Activated CD4-positive, alpha-beta T cell treated with anti-CD3 and anti-CD28 coated beads, Interleukin-10, Interleukin-2, amounts not matched to agents 100 ng/mL and 50 ng/mL, durations not matched to agents 16 hours and 8 hours (primary cell): ENCODE data around the gene JAK1.

Experiments
- DNase-seq: peaks from one replicate; pipeline ENCODE4 v3.0.0-alpha.2; 2020

JAK1 gene

GRCh38 chr1:64887689-64888217 lies 78.6 kb downstream of the JAK1 start:
- no peak for DNase-seq

- no peak for DNase-seq
Observed at GRCh38 chr1:64886877-64887276, 79.5 kb downstream of the JAK1 start.

GRCh38 chr1:64885648-64886047 lies 80.7 kb downstream of the JAK1 start:
- DNase-seq = no peak

- DNase-seq = peak; percentile 20
Observed at GRCh38 chr1:64884261-64885040, 81.9 kb downstream of the JAK1 start.

- DNase-seq = no peak
Observed at GRCh38 chr1:64882574-64883255, 83.6 kb downstream of the JAK1 start.

GRCh38 chr1:64881281-64881680 lies 85.1 kb downstream of the JAK1 start:
- DNase-seq = peak; percentile 29

GRCh38 chr1:64880449-64880848 lies 85.9 kb downstream of the JAK1 start:
- DNase-seq = no peak

- DNase-seq = no peak
Observed at GRCh38 chr1:64878931-64879611, 87.3 kb downstream of the JAK1 start.

- DNase-seq = no peak
Observed at GRCh38 chr1:64878090-64878489, 88.3 kb downstream of the JAK1 start.

- DNase-seq = no peak
Observed at GRCh38 chr1:64877598-64877997, 88.8 kb downstream of the JAK1 start.

- DNase-seq = peak; percentile 51
Observed at GRCh38 chr1:64877151-64877550, 89.2 kb downstream of the JAK1 start.

GRCh38 chr1:64875606-64876005 lies 90.7 kb downstream of the JAK1 start:
- no peak for DNase-seq

GRCh38 chr1:64875101-64875500 lies 91.2 kb downstream of the JAK1 start:
- no peak for DNase-seq

GRCh38 chr1:64874666-64875065 lies 91.7 kb downstream of the JAK1 start:
- DNase-seq = no peak

- no peak for DNase-seq
Observed at GRCh38 chr1:64873576-64873975, 92.8 kb downstream of the JAK1 start.

- DNase-seq = no peak
Observed at GRCh38 chr1:64872067-64872466, 94.3 kb downstream of the JAK1 start.

- DNase-seq = no peak
Observed at GRCh38 chr1:64871256-64871655, 95.1 kb downstream of the JAK1 start.

GRCh38 chr1:64867266-64867665 lies 99.1 kb downstream of the JAK1 start:
- no peak for DNase-seq

GRCh38 chr1:64866689-64867088 lies 99.7 kb downstream of the JAK1 start:
- no peak for DNase-seq

- no peak for DNase-seq
Observed at GRCh38 chr1:64865105-64865757, 101.1 kb downstream of the JAK1 start.

GRCh38 chr1:64864018-64864940 lies 102.1 kb downstream of the JAK1 start:
- DNase-seq = peak; percentile 74

- DNase-seq = no peak
Observed at GRCh38 chr1:64861611-64862010, 104.7 kb downstream of the JAK1 start.
